VCaP (cell line): Measurements from ENCODE around the gene OPN4.

Experiments
- H3K27ac ChIP-seq: fragments of 450-650 bp; 2 replicates; pipeline ENCODE4 v1.5.1; 2017
- TF ChIP-seq, protein P1 (sequence below): fragments of 450-650 bp; conservative IDR thresholded peaks from 2 replicates; pipeline ENCODE4 v1.5.1; 2017; ENCODE audit warnings: mild to moderate bottlenecking, moderate library complexity

Gene OPN4

DNA sequence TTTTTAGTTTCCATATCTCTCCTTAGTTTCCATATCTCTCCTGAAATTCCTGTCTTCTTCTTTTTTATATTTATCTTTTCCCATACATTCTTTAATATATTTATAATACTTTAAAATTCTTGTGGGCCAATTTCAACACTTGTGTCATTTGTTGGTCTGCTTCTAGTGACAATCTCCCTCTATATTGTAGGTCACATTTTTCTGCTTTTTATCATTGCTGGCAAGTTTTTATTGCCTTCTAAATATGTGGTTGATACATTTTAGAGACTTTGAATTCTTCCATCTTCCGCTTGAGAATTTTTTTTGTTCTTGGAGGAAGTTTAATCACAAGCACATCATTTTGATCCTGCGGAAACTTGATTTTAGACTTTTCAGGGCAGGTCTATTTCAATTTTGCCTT, 26.0 kb upstream of the OPN4 start:
- TF ChIP-seq, protein P1, sequence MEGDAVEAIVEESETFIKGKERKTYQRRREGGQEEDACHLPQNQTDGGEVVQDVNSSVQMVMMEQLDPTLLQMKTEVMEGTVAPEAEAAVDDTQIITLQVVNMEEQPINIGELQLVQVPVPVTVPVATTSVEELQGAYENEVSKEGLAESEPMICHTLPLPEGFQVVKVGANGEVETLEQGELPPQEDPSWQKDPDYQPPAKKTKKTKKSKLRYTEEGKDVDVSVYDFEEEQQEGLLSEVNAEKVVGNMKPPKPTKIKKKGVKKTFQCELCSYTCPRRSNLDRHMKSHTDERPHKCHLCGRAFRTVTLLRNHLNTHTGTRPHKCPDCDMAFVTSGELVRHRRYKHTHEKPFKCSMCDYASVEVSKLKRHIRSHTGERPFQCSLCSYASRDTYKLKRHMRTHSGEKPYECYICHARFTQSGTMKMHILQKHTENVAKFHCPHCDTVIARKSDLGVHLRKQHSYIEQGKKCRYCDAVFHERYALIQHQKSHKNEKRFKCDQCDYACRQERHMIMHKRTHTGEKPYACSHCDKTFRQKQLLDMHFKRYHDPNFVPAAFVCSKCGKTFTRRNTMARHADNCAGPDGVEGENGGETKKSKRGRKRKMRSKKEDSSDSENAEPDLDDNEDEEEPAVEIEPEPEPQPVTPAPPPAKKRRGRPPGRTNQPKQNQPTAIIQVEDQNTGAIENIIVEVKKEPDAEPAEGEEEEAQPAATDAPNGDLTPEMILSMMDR = no peak
- H3K27ac ChIP-seq = no peak overlapping the region

DNA sequence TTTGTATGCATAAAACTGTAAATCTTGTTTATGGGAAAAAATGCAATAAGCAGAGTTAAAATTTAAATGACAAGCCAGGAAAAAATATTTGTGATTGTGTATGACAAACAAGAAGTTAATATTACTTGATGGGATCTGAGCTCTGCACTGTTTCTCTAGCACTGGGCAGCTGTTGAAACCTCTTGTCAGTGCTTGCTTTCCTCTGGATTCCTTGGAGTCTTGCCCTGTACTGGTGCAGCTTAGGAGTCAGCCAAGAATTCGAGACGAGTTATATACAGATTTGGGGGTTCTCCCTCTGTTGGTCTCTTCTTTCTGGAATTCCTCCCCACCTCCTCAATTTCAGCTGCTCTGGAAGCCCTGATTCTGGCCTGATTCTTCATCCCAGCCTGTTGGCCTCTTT, 24.3 kb upstream of the OPN4 start:
- H3K27ac ChIP-seq = no peak overlapping the region

DNA sequence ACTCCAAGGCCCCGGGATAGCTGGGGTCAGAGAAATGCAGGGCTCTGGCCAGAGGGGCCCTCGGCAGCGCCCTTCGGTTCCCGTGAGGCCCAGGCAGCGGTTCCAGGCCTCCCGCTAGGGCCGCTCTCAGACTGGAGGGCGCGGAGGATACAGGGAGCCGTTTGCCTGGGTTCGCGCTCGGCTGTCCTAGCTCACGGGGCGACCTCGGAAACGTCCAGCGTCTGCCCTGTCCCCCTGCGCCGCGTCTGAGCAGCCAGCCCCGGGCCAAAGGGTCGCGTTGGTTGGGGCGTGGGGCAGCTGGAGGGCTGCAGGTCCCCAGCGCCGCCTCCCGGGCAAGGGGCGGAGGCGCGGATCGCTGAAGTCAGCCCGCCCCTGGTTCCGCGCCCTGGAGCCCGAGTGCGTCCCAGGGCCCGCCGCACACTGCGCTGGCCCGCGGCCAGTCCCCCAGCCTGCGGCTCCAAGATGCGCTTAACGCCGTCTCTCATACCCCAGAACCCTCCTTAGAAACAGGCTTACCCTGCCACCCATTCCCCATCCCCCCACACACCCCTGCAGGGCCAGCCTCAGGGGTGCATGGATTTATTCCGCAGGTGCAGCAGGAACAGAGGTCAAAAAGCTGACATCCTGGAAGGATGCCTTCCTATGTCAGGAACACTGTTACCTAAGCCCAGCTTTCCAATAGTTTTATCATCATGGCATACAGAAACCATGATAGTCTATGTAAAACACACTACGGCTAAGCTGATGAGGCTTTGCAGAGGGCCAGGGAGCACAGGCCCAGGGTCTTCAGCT, 22.1 kb upstream of the OPN4 start:
- TF ChIP-seq, protein P1 = peak; percentile 65
- H3K27ac ChIP-seq = peak overlapping the region; percentile 43; the same call in 1 of the 2 replicates

More for the DNA sequence above, 24.3 kb upstream of the OPN4 start:
- TF ChIP-seq, protein P1 = no peak

DNA sequence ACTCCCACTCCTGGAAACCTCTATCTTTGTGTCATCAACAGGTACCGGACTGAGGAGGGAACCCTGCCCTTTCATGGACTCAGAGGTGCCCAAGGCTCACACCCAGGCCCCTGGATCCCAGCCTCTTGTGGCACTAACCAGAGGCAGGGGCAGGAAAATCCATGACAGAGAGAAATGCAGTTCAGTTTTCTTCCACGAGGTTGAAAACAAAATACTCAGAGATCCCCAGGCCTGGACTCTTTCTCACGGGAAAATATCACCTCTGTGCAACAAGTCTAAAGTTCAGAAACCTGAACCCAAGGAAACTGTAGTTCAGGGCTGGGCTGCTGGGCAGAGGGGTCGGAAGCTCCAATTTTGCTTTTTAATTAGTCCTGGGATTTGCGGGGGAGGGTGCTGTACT, 21.4 kb upstream of the OPN4 start:
- no peak overlapping the region for H3K27ac ChIP-seq
- TF ChIP-seq, protein P1 = no peak

DNA sequence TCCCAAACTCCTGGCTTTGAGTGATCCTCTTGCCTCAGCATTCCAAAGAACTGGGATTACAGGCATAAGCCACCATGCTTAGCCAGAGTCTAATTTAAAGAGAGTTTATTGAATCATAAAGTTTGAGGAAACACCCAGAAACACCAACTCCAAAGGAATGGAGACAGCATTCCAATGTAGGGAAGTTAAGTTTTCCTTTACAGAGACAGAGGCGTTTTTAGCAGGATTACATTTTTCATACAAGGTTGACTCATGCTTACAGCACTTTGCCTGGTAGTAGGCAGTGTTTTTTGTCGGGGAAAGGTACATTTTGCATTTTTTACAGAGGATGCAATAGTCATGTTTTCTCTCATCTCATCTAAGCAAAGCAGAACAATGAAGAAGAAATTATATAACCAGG, 18.9 kb upstream of the OPN4 start:
- H3K27ac ChIP-seq = no peak overlapping the region
- TF ChIP-seq, protein P1 = no peak

DNA sequence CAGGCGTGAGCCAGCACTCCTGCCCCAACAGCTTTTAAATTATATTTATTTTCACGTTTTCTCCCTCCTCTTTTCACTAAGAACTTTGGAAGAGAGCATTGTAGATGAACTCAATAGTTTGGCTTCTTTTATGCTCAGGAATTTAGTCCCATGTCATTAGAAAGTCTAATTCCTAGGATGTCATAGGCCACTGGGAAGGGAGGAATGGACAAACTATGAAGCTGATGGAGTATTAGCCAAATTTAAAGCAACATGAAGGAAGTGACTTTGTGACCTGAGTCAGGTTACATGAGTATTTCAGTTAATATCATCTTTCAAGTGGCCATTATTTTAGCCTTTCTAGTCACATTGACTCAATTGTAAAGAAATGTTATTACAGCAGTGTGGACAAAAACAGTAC, 18.0 kb upstream of the OPN4 start:
- TF ChIP-seq, protein P1 = no peak
- no peak overlapping the region for H3K27ac ChIP-seq

DNA sequence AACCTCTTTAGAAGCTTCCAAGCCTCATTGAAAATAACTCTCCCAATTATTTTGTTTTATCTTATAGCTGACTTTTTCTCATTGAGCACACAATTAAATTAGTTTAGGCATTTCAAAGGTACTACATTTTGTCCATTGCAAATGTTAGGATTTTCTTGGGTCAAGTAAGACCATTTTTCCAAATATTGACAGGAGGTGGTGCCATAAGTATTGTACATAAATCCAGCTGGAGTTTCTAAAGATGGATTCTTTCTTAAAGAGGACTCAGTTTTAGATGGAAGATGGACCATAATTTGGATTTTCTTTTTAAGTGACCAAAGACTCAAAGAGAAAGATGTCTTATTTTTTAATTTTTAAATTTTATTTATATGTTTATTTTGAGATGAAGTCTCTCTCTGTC, 12.3 kb upstream of the OPN4 start:
- no peak overlapping the region for H3K27ac ChIP-seq
- TF ChIP-seq, protein P1 = no peak
